HepG2 (cell line): ENCODE measurements around the gene AP2S1. TPM values are rescaled to one million over a fixed set of nuclear protein-coding genes. Genes with fewer than 3 reads are reported as not detected.

ENCODE experiments used
- BHLHE40 ChIP-seq: IDR thresholded peaks from 2 replicates; pipeline ENCODE4 v1.6.1; 2011; ENCODE audit warnings: low read length, improper control_type of control experiment
- CC2D1A ChIP-seq: sonication (generic); formaldehyde crosslinking; IDR thresholded peaks from 2 replicates; pipeline ENCODE4 v1.8.1; 2023; ENCODE audit warnings: mild to moderate bottlenecking, missing genetic modification reagents
- CHD4 ChIP-seq: fragments of 200-600 bp; sonication (generic); IDR thresholded peaks from 2 replicates; pipeline ENCODE4 v1.7.0; 2017; ENCODE audit warnings: mild to moderate bottlenecking, low read length, borderline replicate concordance
- DMAP1 ChIP-seq: IDR thresholded peaks from 2 replicates; pipeline ENCODE4 v1.6.1; 2016
- MAFG ChIP-seq: sonication (generic); formaldehyde crosslinking; IDR thresholded peaks from 2 replicates; pipeline ENCODE4 v1.5.1; 2020; ENCODE audit warnings: mild to moderate bottlenecking, missing genetic modification reagents
- MAZ ChIP-seq, 2 experiments: sonication (generic) in 1 of 2; formaldehyde crosslinking in 1 of 2; IDR thresholded peaks; 2 replicates each; pipeline versions ENCODE4 v1.5.0 to v1.6.1; 2012 to 2020; ENCODE audit warnings: low read depth in 2 of 2, mild to moderate bottlenecking in 2 of 2, borderline replicate concordance in 1 of 2, improper control_type of control experiment in 1 of 2, low read length in 1 of 2, missing genetic modification reagents in 1 of 2, moderate library complexity in 1 of 2
- SNAPC2 ChIP-seq: sonication (generic); formaldehyde crosslinking; IDR thresholded peaks from 2 replicates; pipeline ENCODE4 v1.8.1; 2022; ENCODE audit warnings: mild to moderate bottlenecking, missing genetic modification reagents
- SNAPC5 ChIP-seq: sonication (generic); formaldehyde crosslinking; IDR thresholded peaks from 2 replicates; pipeline ENCODE4 v1.8.1; 2023; ENCODE audit warnings: mild to moderate bottlenecking, missing genetic modification reagents, borderline replicate concordance
- SOX6 ChIP-seq, 2 experiments: fragments of 450-650 bp in 1 of 2; sonication (generic) in 1 of 2; formaldehyde crosslinking in 1 of 2; IDR thresholded peaks; 2 replicates each; pipeline versions ENCODE4 v1.4.0 to v1.6.1; 2017 to 2020; ENCODE audit warnings: antibody characterized with exemption in 1 of 2, mild to moderate bottlenecking in 1 of 2, missing genetic modification reagents in 1 of 2
- SP1 ChIP-seq, 2 experiments: fragments of 450-650 bp in 1 of 2; sonication (generic) in 1 of 2; formaldehyde crosslinking in 1 of 2; IDR thresholded peaks; 2 replicates each; pipeline versions ENCODE4 v1.4.0 to v1.6.1; 2016 to 2020; ENCODE audit warnings: missing genetic modification reagents in 1 of 2
- SRY ChIP-seq: sonication (generic); formaldehyde crosslinking; IDR thresholded peaks from 2 replicates; pipeline ENCODE4 v1.8.0; 2022; ENCODE audit warnings: mild to moderate bottlenecking, missing genetic modification reagents
- TCF7 ChIP-seq: sonication (generic); IDR thresholded peaks from 2 replicates; pipeline ENCODE4 v1.6.1; 2016; ENCODE audit warnings: antibody characterized with exemption, low read depth
- TFAP4 ChIP-seq: sonication (generic); IDR thresholded peaks from 2 replicates; pipeline ENCODE4 v1.6.1; 2016; ENCODE audit warnings: low read depth, borderline replicate concordance
- TGIF2 ChIP-seq: IDR thresholded peaks from 2 replicates; pipeline ENCODE4 v1.6.1; 2016; ENCODE audit warnings: control low read depth, missing compliant biosample characterization
- TOE1 ChIP-seq: sonication (generic); formaldehyde crosslinking; IDR thresholded peaks from 2 replicates; pipeline ENCODE4 v1.4.0; 2020; ENCODE audit warnings: mild to moderate bottlenecking, missing genetic modification reagents
- ZBTB1 ChIP-seq: sonication (generic); formaldehyde crosslinking; IDR thresholded peaks from 2 replicates; pipeline ENCODE4 v1.4.0; 2020; ENCODE audit warnings: missing genetic modification reagents, borderline replicate concordance
- ZBTB14 ChIP-seq: sonication (generic); formaldehyde crosslinking; IDR thresholded peaks from 2 replicates; pipeline ENCODE4 v1.4.0; 2020; ENCODE audit warnings: missing genetic modification reagents
- ZEB1 ChIP-seq: IDR thresholded peaks from 2 replicates; pipeline ENCODE4 v1.6.1; 2012; ENCODE audit warnings: mild to moderate bottlenecking, low read depth, inconsistent platforms; ENCODE audit not compliant: insufficient replicate concordance
- ZNF382 ChIP-seq: sonication (generic); formaldehyde crosslinking; IDR thresholded peaks from 2 replicates; pipeline ENCODE4 v1.5.0; 2020; ENCODE audit warnings: missing genetic modification reagents, mild to moderate bottlenecking, borderline replicate concordance
- ZNF468 ChIP-seq: sonication (generic); formaldehyde crosslinking; IDR thresholded peaks from 2 replicates; pipeline ENCODE4 v1.8.0; 2022; ENCODE audit warnings: mild to moderate bottlenecking, moderate library complexity, missing genetic modification reagents
- ZNF549 ChIP-seq: sonication (generic); formaldehyde crosslinking; IDR thresholded peaks from 2 replicates; pipeline ENCODE4 v1.5.0; 2020; ENCODE audit warnings: missing genetic modification reagents
- ZNF563 ChIP-seq: sonication (generic); formaldehyde crosslinking; IDR thresholded peaks from 2 replicates; pipeline ENCODE4 v1.8.0; 2022; ENCODE audit warnings: mild to moderate bottlenecking, moderate library complexity, missing genetic modification reagents
- ZNF598 ChIP-seq: sonication (generic); formaldehyde crosslinking; IDR thresholded peaks from 2 replicates; pipeline ENCODE4 v1.5.1; 2020; ENCODE audit warnings: mild to moderate bottlenecking, missing genetic modification reagents, borderline replicate concordance
- ZNF792 ChIP-seq: IDR thresholded peaks from 2 replicates; pipeline ENCODE4 v1.6.1; 2016
- polyA plus RNA-seq, 8 experiments: library from polyadenylated mRNA; depleted of rRNA in 3 of 8; stranded (reverse) in 7 of 8; unstranded in 1 of 8; fragments of >200 nt; fragmentation: Illumina TruSeq in 4 of 8; extraction: Trizol in 4 of 8; gene quantifications; 2 replicates each; pipeline versions ENCODE4 v1.2.1 to v1.2.3, GENCODE V29; 2011 to 2016; ENCODE audit warnings: low read depth in 4 of 8, missing spikeins in 1 of 8, mixed read lengths in 1 of 8; ENCODE audit not compliant: insufficient read depth in 1 of 8
- total RNA-seq, 5 experiments: library from RNA; depleted of rRNA; stranded (reverse); fragments of >200 nt; fragmentation: Illumina TruSeq; extraction: Trizol; gene quantifications; 2 replicates each; pipeline ENCODE4 v1.2.3, GENCODE V29; 2016; ENCODE audit warnings: low read depth in 1 of 5

Gene AP2S1
- total and polyA plus RNA-seq, 2 of the 13 experiments (the other 11 are each of a cell fraction or from before 2014, with no cell fraction given), result 45.2 to 86.1 TPM

DNA sequence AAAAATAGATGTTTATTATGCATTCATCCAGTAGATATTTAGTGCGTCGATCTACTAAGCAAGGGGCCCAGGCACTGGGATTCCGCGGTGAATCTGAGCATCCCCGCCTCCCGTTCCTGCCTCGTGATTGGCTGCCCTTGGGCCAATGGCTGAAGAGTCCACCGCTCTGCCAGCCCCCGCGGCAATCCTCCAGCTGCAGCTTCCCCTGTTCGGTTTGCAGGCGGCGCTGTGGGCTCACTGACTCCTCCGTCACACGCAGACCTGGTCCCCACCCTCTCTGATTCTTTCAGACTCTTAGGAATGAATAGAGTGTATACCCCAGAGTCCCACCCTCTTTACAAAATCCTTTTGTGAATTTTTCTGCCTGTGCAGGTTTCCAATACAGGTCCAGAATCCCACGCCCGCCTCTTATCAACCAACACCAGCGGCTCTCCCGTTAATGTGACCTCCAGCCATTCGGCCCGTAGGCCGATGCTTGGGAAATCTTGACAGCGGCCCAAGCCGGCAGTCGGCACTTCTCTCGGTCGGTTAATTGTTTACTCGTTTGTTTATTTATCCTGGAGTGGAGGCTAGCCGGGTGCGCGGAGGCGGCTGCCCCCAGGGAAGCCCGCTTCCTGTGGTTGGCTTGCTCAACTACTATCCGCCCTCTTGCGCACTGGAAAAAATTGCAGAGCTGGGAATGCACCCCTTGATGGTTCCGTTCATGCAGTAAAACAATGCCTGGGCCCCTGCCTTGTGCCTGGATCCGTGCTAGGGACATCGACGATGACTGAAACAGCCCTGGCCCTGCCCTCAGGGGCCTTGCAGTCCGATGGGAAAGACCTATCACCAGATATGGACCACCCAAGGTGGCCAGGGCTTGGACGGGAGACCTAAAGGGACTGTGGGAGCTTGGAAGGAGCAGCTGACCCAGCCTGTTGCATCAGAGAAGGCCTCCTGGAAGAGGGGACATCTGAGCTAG lies 5.7 kb upstream of the AP2S1 start (continued):
- TF ChIP-seq SNAPC5 (CRISPR knock-in tag) (no peak), ZNF563 (CRISPR knock-in tag) (no peak), SNAPC2 (CRISPR knock-in tag) (no peak), CHD4 (peak; percentile 74; the same call in 1 of the 2 replicates), MAZ (IDR thresholded peaks at IDR 0.05; ENCODE audit: borderline replicate concordance, low read depth, low read length) (peak; percentile 43; the same call in 1 of the 2 replicates), MAZ (CRISPR knock-in tag; IDR thresholded peaks at IDR 0.05; ENCODE audit: low read depth) (no peak; the same call in none of the 2 replicates), ZNF382 (CRISPR knock-in tag) (no peak), SOX6 (IDR thresholded peaks at IDR 0.05) (no peak), SOX6 (CRISPR knock-in tag; IDR thresholded peaks at IDR 0.05) (peak; percentile 80), TGIF2 (no peak), ZBTB14 (CRISPR knock-in tag) (no peak; the same call in 1 of the 2 replicates), TCF7 (no peak), SP1 (IDR thresholded peaks at IDR 0.05) (no peak), SP1 (CRISPR knock-in tag; IDR thresholded peaks at IDR 0.05) (peak; percentile 62; the same call in 1 of the 2 replicates), ZNF468 (no peak), TFAP4 (peak; percentile 59; the same call in 1 of the 2 replicates), BHLHE40 (no peak), ZEB1 (peak; percentile 32), DMAP1 (CRISPR knock-in tag) (peak; percentile 34; the same call in 1 of the 2 replicates), ZNF598 (CRISPR knock-in tag) (0 out of 2 replicates have a peak, but pooled peaks have one; percentile 25), CC2D1A (no peak), MAFG (CRISPR knock-in tag) (no peak), ZNF792 (CRISPR knock-in tag) (peak; percentile 99), SRY (CRISPR knock-in tag) (peak; percentile 62; the same call in 1 of the 2 replicates), ZNF549 (no peak), TOE1 (CRISPR knock-in tag) (no peak), ZBTB1 (no peak)
